ENCODE measurements around the gene SDHAF2.

SDHAF2 gene

DNA sequence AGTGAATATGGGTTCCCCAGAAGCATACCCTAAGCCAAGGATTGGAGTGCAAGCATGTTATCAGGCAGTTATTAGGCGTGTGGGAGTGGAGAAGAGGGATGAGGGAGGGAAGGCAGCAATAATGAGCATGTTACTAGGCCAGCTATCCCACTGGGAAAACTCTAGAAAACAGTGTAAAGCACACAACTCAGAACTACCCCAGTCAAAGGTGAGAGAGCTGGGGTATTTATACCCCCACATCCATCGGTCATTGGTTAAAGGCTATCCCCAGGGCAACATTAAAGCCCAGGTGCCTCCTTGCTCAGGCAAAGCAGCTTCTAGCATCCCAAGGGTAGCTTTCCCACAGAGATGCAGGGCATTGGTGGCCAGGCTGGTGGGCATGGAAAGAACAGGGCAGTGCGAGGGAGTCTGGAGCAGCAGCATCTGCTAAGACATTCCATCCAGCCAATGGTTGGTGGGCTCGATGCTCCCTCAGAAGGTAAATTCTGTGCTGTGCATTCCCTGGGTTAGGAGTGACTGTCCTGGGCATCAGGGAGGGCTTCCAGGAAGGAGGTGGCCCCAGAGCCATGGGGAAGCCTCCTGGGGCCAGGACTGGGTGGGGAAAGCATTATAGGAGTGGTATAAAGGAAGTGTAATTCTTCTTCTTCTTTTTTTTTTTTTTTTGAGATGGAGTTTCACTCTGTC, 57.6 kb downstream of the SDHAF2 start:
- TF ChIP-seq, protein P1, sequence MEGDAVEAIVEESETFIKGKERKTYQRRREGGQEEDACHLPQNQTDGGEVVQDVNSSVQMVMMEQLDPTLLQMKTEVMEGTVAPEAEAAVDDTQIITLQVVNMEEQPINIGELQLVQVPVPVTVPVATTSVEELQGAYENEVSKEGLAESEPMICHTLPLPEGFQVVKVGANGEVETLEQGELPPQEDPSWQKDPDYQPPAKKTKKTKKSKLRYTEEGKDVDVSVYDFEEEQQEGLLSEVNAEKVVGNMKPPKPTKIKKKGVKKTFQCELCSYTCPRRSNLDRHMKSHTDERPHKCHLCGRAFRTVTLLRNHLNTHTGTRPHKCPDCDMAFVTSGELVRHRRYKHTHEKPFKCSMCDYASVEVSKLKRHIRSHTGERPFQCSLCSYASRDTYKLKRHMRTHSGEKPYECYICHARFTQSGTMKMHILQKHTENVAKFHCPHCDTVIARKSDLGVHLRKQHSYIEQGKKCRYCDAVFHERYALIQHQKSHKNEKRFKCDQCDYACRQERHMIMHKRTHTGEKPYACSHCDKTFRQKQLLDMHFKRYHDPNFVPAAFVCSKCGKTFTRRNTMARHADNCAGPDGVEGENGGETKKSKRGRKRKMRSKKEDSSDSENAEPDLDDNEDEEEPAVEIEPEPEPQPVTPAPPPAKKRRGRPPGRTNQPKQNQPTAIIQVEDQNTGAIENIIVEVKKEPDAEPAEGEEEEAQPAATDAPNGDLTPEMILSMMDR (conservative IDR thresholded peaks at IDR 0.05; ENCODE audit: low read depth, low read length) = no peak
- no peak for DNase-seq (ENCODE audit: low read depth)
- no peak overlapping the region for H3K4me3 ChIP-seq (ENCODE audit: low read depth, low read length)

- peak; percentile 38 for DNase-seq (ENCODE audit: low read depth)
- H3K4me3 ChIP-seq (ENCODE audit: low read depth, low read length) = peak overlapping the region; percentile 32
- TF ChIP-seq, protein P1 (conservative IDR thresholded peaks at IDR 0.05; ENCODE audit: low read depth, low read length) = no peak
These were observed 58.8 kb downstream of the SDHAF2 start for GRCh38 chr11:61488651-61489291.

DNA sequence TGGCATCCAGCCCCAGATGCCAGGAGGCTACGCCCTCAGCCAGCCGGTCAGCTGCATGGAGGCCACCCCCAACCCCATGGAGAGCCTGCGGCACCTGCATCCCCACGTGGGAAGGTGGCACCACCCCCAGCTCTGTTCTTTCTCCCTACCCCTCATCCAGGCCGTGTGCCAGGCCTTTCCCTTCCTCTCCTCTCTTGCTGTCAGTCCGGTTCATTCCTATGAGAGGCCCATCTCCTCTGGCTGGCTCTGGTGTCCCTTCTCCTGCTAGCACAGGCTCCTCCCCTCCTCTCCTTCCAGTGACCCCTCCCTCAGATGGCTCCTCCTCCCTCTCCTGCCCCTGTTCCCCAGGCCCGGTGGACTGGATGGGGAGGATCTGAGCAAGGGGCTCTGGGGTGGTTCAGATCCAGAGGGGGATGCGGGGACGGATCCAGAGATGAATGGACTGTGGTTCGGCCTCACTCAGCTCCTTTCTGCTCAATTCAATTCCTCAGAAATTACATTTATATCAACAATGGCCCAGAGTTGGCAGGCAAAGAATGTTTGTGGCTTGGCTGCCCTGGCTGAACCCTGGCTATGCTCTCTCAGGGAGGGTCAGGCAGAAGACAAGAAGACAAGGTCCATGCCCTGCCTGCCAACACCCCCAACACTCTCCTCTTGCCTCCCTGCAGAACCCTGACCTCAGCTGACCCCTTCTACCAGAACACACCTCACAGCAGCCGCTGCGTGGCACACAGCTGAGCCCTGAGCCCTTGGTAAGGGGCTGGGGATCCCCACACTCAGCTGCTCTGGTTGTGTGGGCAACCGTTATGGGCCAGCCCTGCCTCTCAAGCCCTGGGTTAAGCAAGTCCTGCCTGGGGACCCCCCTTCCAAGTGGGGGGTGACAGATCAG, 60.2 kb downstream of the SDHAF2 start:
- no peak overlapping the region for H3K4me3 ChIP-seq (ENCODE audit: low read depth, low read length)
- no peak for DNase-seq (ENCODE audit: low read depth)
- TF ChIP-seq, protein P1 (conservative IDR thresholded peaks at IDR 0.05; ENCODE audit: low read depth, low read length) = no peak

- DNase-seq (ENCODE audit: low read depth) = no peak
- H3K4me3 ChIP-seq (ENCODE audit: low read depth, low read length) = no peak overlapping the region
- TF ChIP-seq, protein P1 (conservative IDR thresholded peaks at IDR 0.05; ENCODE audit: low read depth, low read length) = no peak
These were observed 61.9 kb downstream of the SDHAF2 start for GRCh38 chr11:61491736-61492395.

GRCh38 chr11:61494381-61494961, 64.5 kb downstream of the SDHAF2 start:
- TF ChIP-seq, protein P1 (conservative IDR thresholded peaks at IDR 0.05; ENCODE audit: low read depth, low read length) = no peak
- DNase-seq (ENCODE audit: low read depth) = no peak
- no peak overlapping the region for H3K4me3 ChIP-seq (ENCODE audit: low read depth, low read length)

- TF ChIP-seq, protein P1 (conservative IDR thresholded peaks at IDR 0.05; ENCODE audit: low read depth, low read length) = no peak
- no peak overlapping the region for H3K4me3 ChIP-seq (ENCODE audit: low read depth, low read length)
- no peak for DNase-seq (ENCODE audit: low read depth)
These were observed 66.1 kb downstream of the SDHAF2 start for GRCh38 chr11:61495801-61496601.
